Loucy (cell line): ENCODE data around the gene ACLY.

Experiments
- EZH2phosphoT487 ChIP-seq: fragments of 200-600 bp; IDR thresholded peaks from 2 replicates; pipeline ENCODE4 v1.6.1; 2018; ENCODE audit warnings: antibody characterized with exemption, mild to moderate bottlenecking, moderate library complexity, borderline replicate concordance
- TF ChIP-seq, protein P1 (sequence below): fragments of 200-600 bp; sonication (generic); conservative IDR thresholded peaks from 2 replicates; pipeline ENCODE4 v1.5.1; 2014; ENCODE audit warnings: mild to moderate bottlenecking, antibody characterized with exemption, low read length

GRCh38 chr17:41910701-41911391, 7.9 kb downstream of the ACLY start:
- no peak for TF ChIP-seq EZH2phosphoT487
- TF ChIP-seq, protein P1, sequence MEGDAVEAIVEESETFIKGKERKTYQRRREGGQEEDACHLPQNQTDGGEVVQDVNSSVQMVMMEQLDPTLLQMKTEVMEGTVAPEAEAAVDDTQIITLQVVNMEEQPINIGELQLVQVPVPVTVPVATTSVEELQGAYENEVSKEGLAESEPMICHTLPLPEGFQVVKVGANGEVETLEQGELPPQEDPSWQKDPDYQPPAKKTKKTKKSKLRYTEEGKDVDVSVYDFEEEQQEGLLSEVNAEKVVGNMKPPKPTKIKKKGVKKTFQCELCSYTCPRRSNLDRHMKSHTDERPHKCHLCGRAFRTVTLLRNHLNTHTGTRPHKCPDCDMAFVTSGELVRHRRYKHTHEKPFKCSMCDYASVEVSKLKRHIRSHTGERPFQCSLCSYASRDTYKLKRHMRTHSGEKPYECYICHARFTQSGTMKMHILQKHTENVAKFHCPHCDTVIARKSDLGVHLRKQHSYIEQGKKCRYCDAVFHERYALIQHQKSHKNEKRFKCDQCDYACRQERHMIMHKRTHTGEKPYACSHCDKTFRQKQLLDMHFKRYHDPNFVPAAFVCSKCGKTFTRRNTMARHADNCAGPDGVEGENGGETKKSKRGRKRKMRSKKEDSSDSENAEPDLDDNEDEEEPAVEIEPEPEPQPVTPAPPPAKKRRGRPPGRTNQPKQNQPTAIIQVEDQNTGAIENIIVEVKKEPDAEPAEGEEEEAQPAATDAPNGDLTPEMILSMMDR = no peak
